ENCODE results near the gene KNDC1.

The KNDC1 gene

GRCh38 chr10:133114726-133115452, 45.1 kb upstream of the KNDC1 start:
- ChIA-PET POLR2A (no interaction called here), CTCF (no interaction called here)
- DNase-seq (ENCODE audit: extremely low spot score), result no peak
- TF ChIP-seq ARNT (IDR thresholded peaks at IDR 0.05), result no peak

GRCh38 chr10:133115453-133115842, 44.6 kb upstream of the KNDC1 start:
- ChIA-PET CTCF (no interaction called here), POLR2A (no interaction called here)
- TF ChIP-seq TARDBP (IDR thresholded peaks at IDR 0.05) (no peak), HDGF (IDR thresholded peaks at IDR 0.05; ENCODE audit: borderline replicate concordance) (no peak), BHLHE40 (IDR thresholded peaks at IDR 0.05; ENCODE audit: borderline replicate concordance) (no peak), PKNOX1 (IDR thresholded peaks at IDR 0.05) (no peak), CTBP1 (IDR thresholded peaks at IDR 0.05; ENCODE audit: borderline replicate concordance) (no peak), NFRKB (IDR thresholded peaks at IDR 0.05) (no peak), FOXM1 (IDR thresholded peaks at IDR 0.05; ENCODE audit: borderline replicate concordance) (no peak)
- DNase-seq (ENCODE audit: extremely low spot score), result no peak

GRCh38 chr10:133115976-133116375, 44.0 kb upstream of the KNDC1 start:
- ChIA-PET CTCF (no interaction called here), POLR2A (no interaction called here)
- DNase-seq (ENCODE audit: extremely low spot score), result no peak
- TF ChIP-seq BHLHE40 (IDR thresholded peaks at IDR 0.05; ENCODE audit: borderline replicate concordance) (no peak), ARNT (IDR thresholded peaks at IDR 0.05) (no peak), CTBP1 (IDR thresholded peaks at IDR 0.05; ENCODE audit: borderline replicate concordance) (no peak), FOXM1 (IDR thresholded peaks at IDR 0.05; ENCODE audit: borderline replicate concordance) (no peak), L3MBTL2 (conservative IDR thresholded peaks at IDR 0.05) (no peak), PKNOX1 (IDR thresholded peaks at IDR 0.05) (no peak), SP1 (IDR thresholded peaks at IDR 0.05) (no peak)

GRCh38 chr10:133116455-133116854, 43.6 kb upstream of the KNDC1 start:
- ChIA-PET CTCF (no interaction called here), POLR2A (no interaction called here)
- no peak for DNase-seq (ENCODE audit: extremely low spot score)
- no peak for TF ChIP-seq BHLHE40 (IDR thresholded peaks at IDR 0.05; ENCODE audit: borderline replicate concordance)
- TF ChIP-seq FOXM1 (IDR thresholded peaks at IDR 0.05; ENCODE audit: borderline replicate concordance), result no peak
- TF ChIP-seq SUZ12 (IDR thresholded peaks at IDR 0.05), result no peak
- no peak for TF ChIP-seq ARNT (IDR thresholded peaks at IDR 0.05)
- no peak for TF ChIP-seq NFRKB (IDR thresholded peaks at IDR 0.05)
- no peak for TF ChIP-seq LEF1 (IDR thresholded peaks at IDR 0.05; ENCODE audit: borderline replicate concordance)
- TF ChIP-seq HDGF (IDR thresholded peaks at IDR 0.05; ENCODE audit: borderline replicate concordance), result no peak
- TF ChIP-seq FOXK2 (IDR thresholded peaks at IDR 0.05), result no peak
- no peak for TF ChIP-seq ELF4 (IDR thresholded peaks at IDR 0.05)
- TF ChIP-seq SP1 (IDR thresholded peaks at IDR 0.05), result no peak
- no peak for TF ChIP-seq CTBP1 (IDR thresholded peaks at IDR 0.05; ENCODE audit: borderline replicate concordance)
- TF ChIP-seq PKNOX1 (IDR thresholded peaks at IDR 0.05), result no peak
- TF ChIP-seq ZNF384 (IDR thresholded peaks at IDR 0.05), result no peak
- TF ChIP-seq TARDBP (IDR thresholded peaks at IDR 0.05), result no peak
- no peak for TF ChIP-seq L3MBTL2 (conservative IDR thresholded peaks at IDR 0.05)
- TF ChIP-seq FOXA1 (IDR thresholded peaks at IDR 0.05), result no peak

- TF ChIP-seq PKNOX1 (IDR thresholded peaks at IDR 0.05) (no peak), FOXM1 (IDR thresholded peaks at IDR 0.05; ENCODE audit: borderline replicate concordance) (no peak), ARNT (IDR thresholded peaks at IDR 0.05) (no peak), ELF4 (IDR thresholded peaks at IDR 0.05) (no peak), TARDBP (IDR thresholded peaks at IDR 0.05) (no peak), NFRKB (IDR thresholded peaks at IDR 0.05) (no peak), L3MBTL2 (conservative IDR thresholded peaks at IDR 0.05) (no peak), LEF1 (IDR thresholded peaks at IDR 0.05; ENCODE audit: borderline replicate concordance) (no peak), CTBP1 (IDR thresholded peaks at IDR 0.05; ENCODE audit: borderline replicate concordance) (no peak), SUZ12 (IDR thresholded peaks at IDR 0.05) (no peak), ZNF384 (IDR thresholded peaks at IDR 0.05) (no peak), FOXA1 (IDR thresholded peaks at IDR 0.05) (no peak), BHLHE40 (IDR thresholded peaks at IDR 0.05; ENCODE audit: borderline replicate concordance) (no peak), FOXK2 (IDR thresholded peaks at IDR 0.05) (no peak), HDGF (IDR thresholded peaks at IDR 0.05; ENCODE audit: borderline replicate concordance) (no peak), SP1 (IDR thresholded peaks at IDR 0.05) (no peak)
- no peak for DNase-seq (ENCODE audit: extremely low spot score)
- ChIA-PET POLR2A (no interaction called here), CTCF (no interaction called here)
These were observed 42.9 kb upstream of the KNDC1 start for GRCh38 chr10:133117036-133117687.

GRCh38 chr10:133117688-133118071, 42.3 kb upstream of the KNDC1 start:
- TF ChIP-seq PKNOX1 (IDR thresholded peaks at IDR 0.05) (no peak), LEF1 (IDR thresholded peaks at IDR 0.05; ENCODE audit: borderline replicate concordance) (no peak), FOXK2 (IDR thresholded peaks at IDR 0.05) (no peak), HDGF (IDR thresholded peaks at IDR 0.05; ENCODE audit: borderline replicate concordance) (no peak), BHLHE40 (IDR thresholded peaks at IDR 0.05; ENCODE audit: borderline replicate concordance) (no peak), FOXA1 (IDR thresholded peaks at IDR 0.05) (no peak), SUZ12 (IDR thresholded peaks at IDR 0.05) (no peak), ARNT (IDR thresholded peaks at IDR 0.05) (no peak), L3MBTL2 (conservative IDR thresholded peaks at IDR 0.05) (no peak), ELF4 (IDR thresholded peaks at IDR 0.05) (no peak), NFRKB (IDR thresholded peaks at IDR 0.05) (no peak), SP1 (IDR thresholded peaks at IDR 0.05) (no peak), TARDBP (IDR thresholded peaks at IDR 0.05) (no peak), FOXM1 (IDR thresholded peaks at IDR 0.05; ENCODE audit: borderline replicate concordance) (no peak)
- ChIA-PET POLR2A (no interaction called here), CTCF (no interaction called here)
- no peak for DNase-seq (ENCODE audit: extremely low spot score)

All from HEK293T (cell line).